ENCODE measurements around the gene ARHGAP45. TPM values are rescaled to one million over a fixed set of nuclear protein-coding genes. Genes with fewer than 3 reads are reported as not detected.

The ARHGAP45 gene
- polyA plus RNA-seq, 2 of the 4 experiments (the other 2 are of a cell fraction) = 1.2 to 1.9 TPM

DNA sequence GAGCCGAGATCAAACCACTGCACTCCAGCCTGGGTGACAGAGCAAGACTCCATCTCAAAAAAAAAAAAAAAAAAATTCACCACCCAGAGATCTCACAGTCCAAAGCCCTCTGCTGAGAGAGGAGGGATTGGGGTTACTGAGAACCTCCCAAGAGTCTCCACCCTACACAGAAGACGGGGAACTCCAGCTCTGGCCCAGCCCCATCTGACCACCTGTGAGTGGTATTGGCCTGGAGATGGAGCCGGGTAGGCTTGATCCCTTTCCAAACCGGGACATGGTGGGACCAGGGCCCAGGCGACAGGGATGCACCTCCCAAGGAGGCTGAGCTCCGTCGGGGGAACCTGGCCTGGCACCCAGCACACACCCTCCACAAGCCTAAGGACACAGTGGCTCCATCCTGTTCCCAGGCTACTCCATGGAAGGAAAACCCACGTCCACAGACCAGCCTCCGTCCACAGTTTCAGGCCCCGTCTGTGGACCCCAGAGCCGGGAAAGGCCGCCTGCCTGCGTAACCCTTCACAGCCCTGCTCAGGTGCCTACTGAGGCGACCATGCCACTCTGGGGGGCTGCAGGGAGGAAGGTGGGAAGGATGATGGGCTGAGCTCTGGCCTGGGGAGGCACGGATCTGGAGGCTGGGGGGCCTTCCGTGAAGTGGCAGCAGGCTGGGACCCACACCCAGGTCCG, 47.9 kb upstream of the ARHGAP45 start:
- no peaks in the 10 kb centered on the region for H3K9me3 ChIP-seq
- WGBS (ENCODE audit: missing lambda C conversion rate) = 69% methylated on average over 7 of the region's 17 CpGs
- peak overlapping the region; percentile 81; the same call in 2 of the 3 replicates for H3K4me3 ChIP-seq
- H3K4me2 ChIP-seq = peak overlapping the region; percentile 92
- TF ChIP-seq SMC3 (IDR thresholded peaks at IDR 0.05) (no peak), CEBPB (IDR thresholded peaks at IDR 0.05) (no peak), ZFP36 (IDR thresholded peaks at IDR 0.05; ENCODE audit: borderline replicate concordance, partially characterized antibody) (no peak), ESRRA (IDR thresholded peaks at IDR 0.05; ENCODE audit: borderline replicate concordance, low read length) (no peak), RARB (CRISPR knock-in tag; IDR thresholded peaks at IDR 0.05) (no peak), GATA3 (IDR thresholded peaks at IDR 0.05; ENCODE audit: borderline replicate concordance) (no peak), POLR2AphosphoS2 (conservative IDR thresholded peaks at IDR 0.05; ENCODE audit: low read length) (no peak), CBX8 (IDR thresholded peaks at IDR 0.05) (no peak), EHMT2 (IDR thresholded peaks at IDR 0.05; ENCODE audit: low read depth) (no peak), PHF8 (IDR thresholded peaks at IDR 0.05; ENCODE audit: borderline replicate concordance, low read depth) (no peak), MYC (IDR thresholded peaks at IDR 0.05; ENCODE audit: borderline replicate concordance, low read length) (no peak), FOSL2 (IDR thresholded peaks at IDR 0.05) (no peak), FOSL2 (CRISPR knock-in tag; IDR thresholded peaks at IDR 0.05) (no peak), KDM5A (IDR thresholded peaks at IDR 0.05) (no peak), TFCP2L1 (CRISPR knock-in tag; IDR thresholded peaks at IDR 0.05) (no peak), EP300 (IDR thresholded peaks at IDR 0.05) (no peak)
- TF ChIP-seq, protein P1, sequence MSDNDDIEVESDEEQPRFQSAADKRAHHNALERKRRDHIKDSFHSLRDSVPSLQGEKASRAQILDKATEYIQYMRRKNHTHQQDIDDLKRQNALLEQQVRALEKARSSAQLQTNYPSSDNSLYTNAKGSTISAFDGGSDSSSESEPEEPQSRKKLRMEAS (IDR thresholded peaks at IDR 0.05) = no peak
- TF ChIP-seq, protein P2, sequence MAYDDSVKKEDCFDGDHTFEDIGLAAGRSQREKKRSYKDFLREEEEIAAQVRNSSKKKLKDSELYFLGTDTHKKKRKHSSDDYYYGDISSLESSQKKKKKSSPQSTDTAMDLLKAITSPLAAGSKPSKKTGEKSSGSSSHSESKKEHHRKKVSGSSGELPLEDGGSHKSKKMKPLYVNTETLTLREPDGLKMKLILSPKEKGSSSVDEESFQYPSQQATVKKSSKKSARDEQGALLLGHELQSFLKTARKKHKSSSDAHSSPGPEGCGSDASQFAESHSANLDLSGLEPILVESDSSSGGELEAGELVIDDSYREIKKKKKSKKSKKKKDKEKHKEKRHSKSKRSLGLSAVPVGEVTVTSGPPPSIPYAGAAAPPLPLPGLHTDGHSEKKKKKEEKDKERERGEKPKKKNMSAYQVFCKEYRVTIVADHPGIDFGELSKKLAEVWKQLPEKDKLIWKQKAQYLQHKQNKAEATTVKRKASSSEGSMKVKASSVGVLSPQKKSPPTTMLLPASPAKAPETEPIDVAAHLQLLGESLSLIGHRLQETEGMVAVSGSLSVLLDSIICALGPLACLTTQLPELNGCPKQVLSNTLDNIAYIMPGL (CRISPR knock-in tag; IDR thresholded peaks at IDR 0.05; ENCODE audit: borderline replicate concordance) = no peak
- TF ChIP-seq, protein P3, sequence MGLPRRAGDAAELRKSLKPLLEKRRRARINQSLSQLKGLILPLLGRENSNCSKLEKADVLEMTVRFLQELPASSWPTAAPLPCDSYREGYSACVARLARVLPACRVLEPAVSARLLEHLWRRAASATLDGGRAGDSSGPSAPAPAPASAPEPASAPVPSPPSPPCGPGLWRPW (IDR thresholded peaks at IDR 0.05) = no peak
- TF ChIP-seq, protein P4, sequence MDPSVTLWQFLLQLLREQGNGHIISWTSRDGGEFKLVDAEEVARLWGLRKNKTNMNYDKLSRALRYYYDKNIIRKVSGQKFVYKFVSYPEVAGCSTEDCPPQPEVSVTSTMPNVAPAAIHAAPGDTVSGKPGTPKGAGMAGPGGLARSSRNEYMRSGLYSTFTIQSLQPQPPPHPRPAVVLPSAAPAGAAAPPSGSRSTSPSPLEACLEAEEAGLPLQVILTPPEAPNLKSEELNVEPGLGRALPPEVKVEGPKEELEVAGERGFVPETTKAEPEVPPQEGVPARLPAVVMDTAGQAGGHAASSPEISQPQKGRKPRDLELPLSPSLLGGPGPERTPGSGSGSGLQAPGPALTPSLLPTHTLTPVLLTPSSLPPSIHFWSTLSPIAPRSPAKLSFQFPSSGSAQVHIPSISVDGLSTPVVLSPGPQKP (IDR thresholded peaks at IDR 0.05; ENCODE audit: low read depth, low read length) = no peak
- TF ChIP-seq, protein P5, sequence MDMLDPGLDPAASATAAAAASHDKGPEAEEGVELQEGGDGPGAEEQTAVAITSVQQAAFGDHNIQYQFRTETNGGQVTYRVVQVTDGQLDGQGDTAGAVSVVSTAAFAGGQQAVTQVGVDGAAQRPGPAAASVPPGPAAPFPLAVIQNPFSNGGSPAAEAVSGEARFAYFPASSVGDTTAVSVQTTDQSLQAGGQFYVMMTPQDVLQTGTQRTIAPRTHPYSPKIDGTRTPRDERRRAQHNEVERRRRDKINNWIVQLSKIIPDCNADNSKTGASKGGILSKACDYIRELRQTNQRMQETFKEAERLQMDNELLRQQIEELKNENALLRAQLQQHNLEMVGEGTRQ (IDR thresholded peaks at IDR 0.05) = no peak
- ChIA-PET CTCF (interaction anchor here (1.2 to 1.5 kb wide), 3 partner anchors 97 to 225 kb away, joined by 3 to 6 read pairs (median 4); no protein-coding TSS in a partner anchor), POLR2A (no interaction called here)
- no peak for ATAC-seq
- no peak for DNase-seq (ENCODE audit: low read depth in 1 of 2, low spot score in 1 of 2)
- no peak for FAIRE-seq
- peak overlapping the region; percentile 10 to 98; a peak in 5 of 6 replicates for H3K27ac ChIP-seq
- H3K4me1 ChIP-seq = peaks cover 38% of the 10 kb centered on the region

DNA sequence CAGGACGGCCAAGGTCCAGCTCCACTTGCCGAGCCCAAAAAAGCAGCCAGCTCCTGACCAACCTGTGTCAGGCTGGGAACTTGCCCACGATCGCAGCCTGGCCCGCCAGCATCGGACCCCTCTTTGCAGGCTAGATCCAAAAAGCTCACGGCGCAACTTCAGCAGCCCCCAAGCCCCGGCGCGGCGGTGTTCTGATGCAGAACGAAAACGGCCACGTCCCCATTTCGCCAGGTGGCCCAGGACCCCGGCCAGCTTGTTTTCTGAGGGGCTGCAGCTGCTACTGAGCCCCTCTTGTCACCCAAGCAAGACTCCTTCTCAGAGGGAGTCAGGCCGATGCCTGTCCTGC, 47.4 kb upstream of the ARHGAP45 start:
- TF ChIP-seq SMC3 (IDR thresholded peaks at IDR 0.05) (no peak), CHD4 (IDR thresholded peaks at IDR 0.05; ENCODE audit: borderline replicate concordance) (no peak), CEBPB (IDR thresholded peaks at IDR 0.05) (no peak), KDM5A (IDR thresholded peaks at IDR 0.05) (no peak), NR3C1 (IDR thresholded peaks at IDR 0.05) (no peak), NFE2L2 (conservative IDR thresholded peaks at IDR 0.05; ENCODE audit: low read length) (no peak), FOSL2 (IDR thresholded peaks at IDR 0.05) (no peak), FOSL2 (CRISPR knock-in tag; IDR thresholded peaks at IDR 0.05) (no peak), TFCP2L1 (CRISPR knock-in tag; IDR thresholded peaks at IDR 0.05) (no peak), RCOR1 (IDR thresholded peaks at IDR 0.05; ENCODE audit: low read depth, low read length) (no peak), JUNB (IDR thresholded peaks at IDR 0.05) (no peak), CHD2 (IDR thresholded peaks at IDR 0.05; ENCODE audit: low read length, partially characterized antibody) (no peak), RNF2 (IDR thresholded peaks at IDR 0.05; ENCODE audit: borderline replicate concordance, low read depth) (no peak), ESRRA (IDR thresholded peaks at IDR 0.05; ENCODE audit: borderline replicate concordance, low read length) (no peak), FOXS1 (CRISPR knock-in tag; IDR thresholded peaks at IDR 0.05) (no peak)
- TF ChIP-seq, protein P6, sequence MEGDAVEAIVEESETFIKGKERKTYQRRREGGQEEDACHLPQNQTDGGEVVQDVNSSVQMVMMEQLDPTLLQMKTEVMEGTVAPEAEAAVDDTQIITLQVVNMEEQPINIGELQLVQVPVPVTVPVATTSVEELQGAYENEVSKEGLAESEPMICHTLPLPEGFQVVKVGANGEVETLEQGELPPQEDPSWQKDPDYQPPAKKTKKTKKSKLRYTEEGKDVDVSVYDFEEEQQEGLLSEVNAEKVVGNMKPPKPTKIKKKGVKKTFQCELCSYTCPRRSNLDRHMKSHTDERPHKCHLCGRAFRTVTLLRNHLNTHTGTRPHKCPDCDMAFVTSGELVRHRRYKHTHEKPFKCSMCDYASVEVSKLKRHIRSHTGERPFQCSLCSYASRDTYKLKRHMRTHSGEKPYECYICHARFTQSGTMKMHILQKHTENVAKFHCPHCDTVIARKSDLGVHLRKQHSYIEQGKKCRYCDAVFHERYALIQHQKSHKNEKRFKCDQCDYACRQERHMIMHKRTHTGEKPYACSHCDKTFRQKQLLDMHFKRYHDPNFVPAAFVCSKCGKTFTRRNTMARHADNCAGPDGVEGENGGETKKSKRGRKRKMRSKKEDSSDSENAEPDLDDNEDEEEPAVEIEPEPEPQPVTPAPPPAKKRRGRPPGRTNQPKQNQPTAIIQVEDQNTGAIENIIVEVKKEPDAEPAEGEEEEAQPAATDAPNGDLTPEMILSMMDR (IDR thresholded peaks at IDR 0.05) = no peak
- TF ChIP-seq, protein P4 (IDR thresholded peaks at IDR 0.05; ENCODE audit: low read depth, low read length) = no peak
- H3K4me1 ChIP-seq = peaks cover 38% of the 10 kb centered on the region
- ChIA-PET CTCF (interaction anchor here (1.2 to 1.5 kb wide), 3 partner anchors 97 to 224 kb away, joined by 3 to 6 read pairs (median 4); no protein-coding TSS in a partner anchor), POLR2A (no interaction called here)
- ATAC-seq = no peak
- H3K4me3 ChIP-seq = peak overlapping the region; percentile 81
- no peaks in the 10 kb centered on the region for H3K9me3 ChIP-seq
- FAIRE-seq = no peak
- H3K27ac ChIP-seq = peak overlapping the region; percentile 95 to 98
- WGBS (ENCODE audit: missing lambda C conversion rate) = 81% methylated on average over 16 of the region's 18 CpGs
- H3K4me2 ChIP-seq = peak overlapping the region; percentile 92
- DNase-seq (ENCODE audit: low read depth in 1 of 2, low spot score in 1 of 2) = no peak

Data from A549 (cell line).